ENCODE measurements around the gene MTG1. TPM values are rescaled to one million over a fixed set of nuclear protein-coding genes. Genes with fewer than 3 reads are reported as not detected.
A peak's percentile ranks its signal among the peaks of the same experiment; 100 is the strongest.

MTG1 gene
- total and polyA plus RNA-seq, 10 of the 15 experiments (the other 5 are each of a cell fraction or from before 2014, with no cell fraction given), result 6.2 to 104 (median 62.5) TPM

DNA sequence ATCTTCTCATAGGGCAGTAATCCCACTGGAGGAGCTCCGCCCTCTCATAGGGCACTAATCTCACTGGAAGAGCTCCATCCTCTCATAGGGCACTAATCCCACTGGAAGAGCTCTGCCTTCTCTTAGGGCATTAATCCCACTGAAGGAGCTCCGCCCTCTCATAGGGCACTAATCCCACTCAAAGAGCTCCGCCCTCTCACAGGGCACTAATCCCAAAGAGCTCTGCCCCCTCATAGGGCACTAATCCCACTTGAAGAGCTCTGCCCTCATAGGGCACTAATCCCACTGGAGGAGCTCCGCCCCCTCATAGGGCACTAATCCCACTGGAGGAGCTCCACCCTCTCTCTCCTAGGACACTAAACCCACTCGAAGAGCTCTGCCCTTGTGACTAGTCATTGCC, 32.7 kb upstream of the MTG1 start:
- WGBS (ENCODE audit: insufficient coverage, insufficient replicate concordance, low lambda C conversion rate, missing lambda C conversion rate), result 49% methylated on average over 5 of the region's 5 CpGs
- DNase-seq (ENCODE audit: low read depth, low spot score) (no peak), ATAC-seq (no peak), FAIRE-seq (no peak)
- RAD21 ChIA-PET (ENCODE audit: unreplicated experiment), result interaction anchor here (1.3 to 1.6 kb wide), 2 partner anchors 17 to 28 kb away, joined by 6 to 7 read pairs; no protein-coding TSS in a partner anchor
- H3K9ac ChIP-seq (ENCODE audit: control insufficient read depth, insufficient read depth, low read length), result no peak overlapping the region
- in situ Hi-C loops (cut with MboI), result no loop called here
- POLR2A ChIA-PET, result interaction anchor here (0.5 to 1.5 kb wide), 5 partner anchors 8 to 43 kb away, joined by 3 to 5 read pairs (median 4); partner anchors contain the start of gene PAOX
- SMC1A ChIA-PET (ENCODE audit: uncharacterized antibody, unreplicated experiment), result interaction anchor here (1.0 to 2.3 kb wide), 4 partner anchors 12 to 45 kb away, joined by 4 to 16 read pairs (median 5); partner anchors contain the start of genes ECHS1 and PAOX
- peaks cover 18% of the 10 kb centered on the region for H3K4me1 ChIP-seq (ENCODE audit: control insufficient read depth, insufficient read depth, low read length)
- peaks cover 3 to 5% of the 10 kb centered on the region in 2 experiments for H3K36me3 ChIP-seq (ENCODE audit: control insufficient read depth in 2 of 2, insufficient read depth in 2 of 2, low read length in 1 of 2)
- no peaks in the 10 kb centered on the region for H4K20me1 ChIP-seq (ENCODE audit: control insufficient read depth, insufficient read depth)
- peak overlapping the region; percentile 52; the same call in 1 of the 2 replicates for H2AFZ ChIP-seq (ENCODE audit: control insufficient read depth, low read depth, low read length)
- TF ChIP-seq RFX5 (IDR thresholded peaks at IDR 0.05; ENCODE audit: low read depth, low read length) (no peak), POU2F2 (IDR thresholded peaks at IDR 0.05; ENCODE audit: borderline replicate concordance, low read depth, low read length) (no peak), ZNF217 (IDR thresholded peaks at IDR 0.05) (no peak), NFIC (IDR thresholded peaks at IDR 0.05; ENCODE audit: low read depth, low read length) (no peak), EED (IDR thresholded peaks at IDR 0.05; ENCODE audit: low read depth) (no peak), POLR2A (IDR thresholded peaks at IDR 0.05; ENCODE audit: low read depth, low read length) (no peak), BCL11A (IDR thresholded peaks at IDR 0.05; ENCODE audit: low read depth, low read length) (no peak), POLR2AphosphoS2 (IDR thresholded peaks at IDR 0.05; ENCODE audit: low read depth, low read length) (no peak), PAX8 (IDR thresholded peaks at IDR 0.05) (no peak), MEF2B (IDR thresholded peaks at IDR 0.05; ENCODE audit: partially characterized antibody, poor library complexity, severe bottlenecking) (no peak), TAF1 (IDR thresholded peaks at IDR 0.05; ENCODE audit: borderline replicate concordance, low read depth, low read length) (no peak), SUZ12 (IDR thresholded peaks at IDR 0.05; ENCODE audit: unreplicated experiment) (no peak), NFYA (IDR thresholded peaks at IDR 0.05; ENCODE audit: borderline replicate concordance, low read depth, low read length) (no peak), REST (IDR thresholded peaks at IDR 0.05; ENCODE audit: low read depth, low read length) (no peak)
- TF ChIP-seq, protein P1, sequence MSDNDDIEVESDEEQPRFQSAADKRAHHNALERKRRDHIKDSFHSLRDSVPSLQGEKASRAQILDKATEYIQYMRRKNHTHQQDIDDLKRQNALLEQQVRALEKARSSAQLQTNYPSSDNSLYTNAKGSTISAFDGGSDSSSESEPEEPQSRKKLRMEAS (IDR thresholded peaks at IDR 0.05; ENCODE audit: low read depth, low read length), result no peak
- BruUV-seq (replicated peaks), result no TSS peak
- no peaks in the 10 kb centered on the region; the same call in 1 of the 2 replicates for H3K79me2 ChIP-seq (ENCODE audit: control insufficient read depth, insufficient read depth, low read length)
- H3K27me3 ChIP-seq (replicated peaks in 1 of 2; ENCODE audit: control insufficient read depth in 2 of 2, insufficient read depth in 2 of 2, low read length in 1 of 2), result no peaks in the 10 kb centered on the region
- H3K9me3 ChIP-seq (replicated peaks; ENCODE audit: control insufficient read depth, insufficient read depth, low read length), result no peaks in the 10 kb centered on the region
- peak overlapping the region; percentile 69 for H3K4me2 ChIP-seq (ENCODE audit: control insufficient read depth, insufficient read depth)
- peak overlapping the region; percentile 15; the same call in 1 of the 2 replicates for H3K4me3 ChIP-seq
- intact Hi-C loops (cut with micrococcal nuclease; ENCODE audit: unreplicated experiment), result no loop called here
- CTCF ChIA-PET, result interaction anchor here (1.0 to 2.4 kb wide), 3 partner anchors 9 to 46 kb away, joined by 3 to 14 read pairs (median 3); no protein-coding TSS in a partner anchor
- H3K27ac ChIP-seq (ENCODE audit: control insufficient read depth, insufficient read depth), result peak overlapping the region; percentile 57
